GM19099 (cell line): ENCODE measurements around the gene GLB1L.

Experiments used
- POLR2A ChIP-seq: IDR thresholded peaks from 3 replicates; pipeline ENCODE4 v1.6.1; 2011; ENCODE audit warnings: low read depth; ENCODE audit not compliant: insufficient read length; ENCODE audit errors: extremely low read depth

GLB1L gene

GRCh38 chr2:219245148-219245898, at the start of gene GLB1L, which contains the start of gene STK16:
GLB1L (minus strand) TSS chr2:219245444; CDS start chr2:219243573, 1,871 bp downstream.
STK16 (plus strand) TSS chr2:219245479; CDS start chr2:219246000, 521 bp downstream.
- peak; percentile 89 for TF ChIP-seq POLR2A

- TF ChIP-seq POLR2A, result peak; percentile 81
These were observed 49.4 kb upstream of the GLB1L start for GRCh38 chr2:219294356-219295351.

GRCh38 chr2:219293736-219294231, 48.5 kb upstream of the GLB1L start:
- TF ChIP-seq POLR2A, result no peak

GRCh38 chr2:219292616-219293015, 47.4 kb upstream of the GLB1L start:
- TF ChIP-seq POLR2A, result no peak

- no peak for TF ChIP-seq POLR2A
These were observed 46.8 kb upstream of the GLB1L start for GRCh38 chr2:219291910-219292490.

GRCh38 chr2:219291394-219291793, 46.1 kb upstream of the GLB1L start:
- TF ChIP-seq POLR2A, result no peak

- TF ChIP-seq POLR2A, result no peak
These were observed 45.3 kb upstream of the GLB1L start for GRCh38 chr2:219290381-219291171.

- no peak for TF ChIP-seq POLR2A
These were observed 44.5 kb upstream of the GLB1L start for GRCh38 chr2:219289537-219290361.

- no peak for TF ChIP-seq POLR2A
These were observed 43.9 kb upstream of the GLB1L start for GRCh38 chr2:219289195-219289536.

- no peak for TF ChIP-seq POLR2A
These were observed 42.5 kb upstream of the GLB1L start for GRCh38 chr2:219287580-219288265.

GRCh38 chr2:219286436-219287115, 41.3 kb upstream of the GLB1L start:
- TF ChIP-seq POLR2A, result no peak

- TF ChIP-seq POLR2A, result no peak
These were observed 40.7 kb upstream of the GLB1L start for GRCh38 chr2:219285894-219286425.

- no peak for TF ChIP-seq POLR2A
These were observed 40.1 kb upstream of the GLB1L start for GRCh38 chr2:219285373-219285735.
